ENCODE data around the gene SYAP1. TPM values are rescaled to one million over a fixed set of nuclear protein-coding genes. Genes with fewer than 3 reads are reported as not detected.

Gene SYAP1
- total and polyA plus RNA-seq, 9 of the 15 experiments (the other 6 are each of a cell fraction or from before 2014, with no cell fraction given), result 5.7 to 35.3 (median 27.6) TPM

DNA sequence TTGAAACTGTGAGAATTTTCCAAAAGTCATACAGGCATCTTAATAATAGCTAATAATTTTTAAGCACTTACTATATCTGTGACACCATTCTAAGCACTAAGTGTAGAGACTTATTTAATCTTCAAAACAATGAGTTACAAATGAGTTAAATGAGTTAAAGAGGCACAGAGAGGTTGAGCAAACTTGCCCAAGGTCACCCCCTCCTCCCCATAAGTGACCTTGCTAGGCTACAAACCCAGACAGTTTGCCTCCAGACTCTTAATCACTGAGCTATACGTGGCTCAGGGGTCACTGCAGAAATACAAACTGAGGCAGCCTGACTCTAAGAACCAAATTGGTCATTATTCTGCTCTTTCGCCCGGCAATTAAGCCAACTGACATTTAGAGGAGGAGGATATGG lies 22.5 kb upstream of the SYAP1 start:
- Histone ChIP-seq H3K4me1 (replicated peaks in 1 of 2; ENCODE audit: control insufficient read depth in 2 of 2, insufficient read depth in 2 of 2, low read length in 2 of 2) (no peaks in the 10 kb centered on the region), H3K4me2 (ENCODE audit: insufficient read depth, low read length) (no peak overlapping the region), H3K9ac (ENCODE audit: insufficient read depth in 1 of 2, low read depth in 2 of 2, low read length in 2 of 2) (no peak overlapping the region), H3K79me2 (ENCODE audit: control insufficient read depth, insufficient read depth, low read length) (no peaks in the 10 kb centered on the region), H2AFZ (ENCODE audit: low read depth, low read length) (no peak overlapping the region), H3K9me1 (ENCODE audit: control insufficient read depth, insufficient read depth, low read length) (no peaks in the 10 kb centered on the region), H3K9me3 (replicated peaks; ENCODE audit: control insufficient read depth, insufficient read depth, low read depth, low read length) (no peaks in the 10 kb centered on the region), H4K20me1 (replicated peaks; ENCODE audit: control insufficient read depth, insufficient read depth, low read length) (no peaks in the 10 kb centered on the region), H3K27ac (ENCODE audit: extremely low read depth, low read depth, low read length) (no peak overlapping the region), H3K36me3 (ENCODE audit: control insufficient read depth, insufficient read depth, low read length) (peaks cover 47% of the 10 kb centered on the region; the same call in 2 of the 3 replicates), H3K27me3 (ENCODE audit: control insufficient read depth in 2 of 2, insufficient read depth in 2 of 2, low read length in 2 of 2) (no peaks in the 10 kb centered on the region), H3K4me3 (no peak overlapping the region)
- TF ChIP-seq KLF1 (tag; IDR thresholded peaks at IDR 0.05) (no peak), TCF7L2 (IDR thresholded peaks at IDR 0.05; ENCODE audit: low read depth, low read length) (no peak), ZFP30 (CRISPR knock-in tag; IDR thresholded peaks at IDR 0.05; ENCODE audit: borderline replicate concordance) (no peak)
- 29% methylated on average over 1 of the region's 3 CpGs for WGBS (ENCODE audit: insufficient coverage, low coverage, missing lambda C conversion rate)
- BruUV-seq (replicated peaks), result no TSS peak
- FAIRE-seq (no peak), ATAC-seq (no peak), DNase-seq (ENCODE audit: extremely low read depth in 1 of 4, low spot score in 3 of 4) (no peak)
- in situ Hi-C loops (cut with MboI) (loop anchor here (25.0 kb wide), 1 partner anchor 260 kb away; no protein-coding TSS in a partner anchor), intact Hi-C loops (cut with micrococcal nuclease) (loop anchor here (5.0 kb wide), 1 partner anchor 260 kb away; no protein-coding TSS in a partner anchor)
- POLR2A ChIA-PET, result interaction anchor here (0.6 kb wide), 1 partner anchor 27 kb away, joined by 3 read pairs; no protein-coding TSS in a partner anchor
- CTCF ChIA-PET (ENCODE audit: low intra/inter-chr PET ratio), result interaction anchor here (0.6 kb wide), 1 partner anchor 59 kb away, joined by 4 read pairs; no protein-coding TSS in a partner anchor

DNA sequence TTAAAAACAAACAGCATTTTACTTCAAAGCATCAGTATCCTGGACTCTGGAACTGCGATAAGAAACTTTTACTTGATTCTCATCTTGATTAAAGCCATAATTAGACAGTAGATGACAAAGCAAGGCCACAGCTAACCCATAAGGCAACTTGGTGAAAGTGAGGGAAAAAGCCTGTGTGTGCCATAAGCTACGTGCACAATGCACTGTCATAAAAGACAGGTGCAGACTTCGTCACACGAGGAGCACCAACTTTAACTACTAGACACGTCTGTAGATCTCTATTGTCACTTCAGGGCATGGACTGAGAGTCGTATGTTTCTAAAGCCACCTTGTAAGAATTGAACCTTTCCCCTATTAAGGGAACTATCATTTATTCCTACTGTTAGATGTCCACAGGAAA lies 20.0 kb upstream of the SYAP1 start:
- no TSS peak for BruUV-seq (replicated peaks)
- Histone ChIP-seq H2AFZ (ENCODE audit: low read depth, low read length) (no peak overlapping the region), H3K4me1 (replicated peaks in 1 of 2; ENCODE audit: control insufficient read depth in 2 of 2, insufficient read depth in 2 of 2, low read length in 2 of 2) (no peaks in the 10 kb centered on the region), H3K9ac (ENCODE audit: insufficient read depth in 1 of 2, low read depth in 2 of 2, low read length in 2 of 2) (no peak overlapping the region), H3K4me2 (ENCODE audit: insufficient read depth, low read length) (no peak overlapping the region), H3K79me2 (ENCODE audit: control insufficient read depth, insufficient read depth, low read length) (no peaks in the 10 kb centered on the region), H3K27ac (ENCODE audit: extremely low read depth, low read depth, low read length) (no peak overlapping the region), H3K9me1 (ENCODE audit: control insufficient read depth, insufficient read depth, low read length) (no peaks in the 10 kb centered on the region), H3K4me3 (no peak overlapping the region), H3K36me3 (ENCODE audit: control insufficient read depth, insufficient read depth, low read length) (peaks cover 38% of the 10 kb centered on the region; the same call in 2 of the 3 replicates), H4K20me1 (replicated peaks; ENCODE audit: control insufficient read depth, insufficient read depth, low read length) (no peaks in the 10 kb centered on the region), H3K9me3 (replicated peaks; ENCODE audit: control insufficient read depth, insufficient read depth, low read depth, low read length) (no peaks in the 10 kb centered on the region), H3K27me3 (ENCODE audit: control insufficient read depth in 2 of 2, insufficient read depth in 2 of 2, low read length in 2 of 2) (no peaks in the 10 kb centered on the region)
- FAIRE-seq (no peak), ATAC-seq (no peak), DNase-seq (ENCODE audit: extremely low read depth in 1 of 4, low spot score in 3 of 4) (no peak)
- WGBS (ENCODE audit: insufficient coverage, low coverage, missing lambda C conversion rate), result 83% methylated on average over 5 of the region's 6 CpGs
- intact Hi-C loops (cut with micrococcal nuclease) (loop anchor here (5.0 kb wide), 1 partner anchor 262 kb away; no protein-coding TSS in a partner anchor), in situ Hi-C loops (cut with MboI) (loop anchor here (25.0 kb wide), 1 partner anchor 262 kb away; no protein-coding TSS in a partner anchor)
- ChIA-PET CTCF (ENCODE audit: low intra/inter-chr PET ratio) (no interaction called here), POLR2A (interaction anchor here (1.6 kb wide), 1 partner anchor 13 kb away, joined by 6 read pairs; the partner anchor contains the start of gene CTPS2)
- TF ChIP-seq, protein P1, sequence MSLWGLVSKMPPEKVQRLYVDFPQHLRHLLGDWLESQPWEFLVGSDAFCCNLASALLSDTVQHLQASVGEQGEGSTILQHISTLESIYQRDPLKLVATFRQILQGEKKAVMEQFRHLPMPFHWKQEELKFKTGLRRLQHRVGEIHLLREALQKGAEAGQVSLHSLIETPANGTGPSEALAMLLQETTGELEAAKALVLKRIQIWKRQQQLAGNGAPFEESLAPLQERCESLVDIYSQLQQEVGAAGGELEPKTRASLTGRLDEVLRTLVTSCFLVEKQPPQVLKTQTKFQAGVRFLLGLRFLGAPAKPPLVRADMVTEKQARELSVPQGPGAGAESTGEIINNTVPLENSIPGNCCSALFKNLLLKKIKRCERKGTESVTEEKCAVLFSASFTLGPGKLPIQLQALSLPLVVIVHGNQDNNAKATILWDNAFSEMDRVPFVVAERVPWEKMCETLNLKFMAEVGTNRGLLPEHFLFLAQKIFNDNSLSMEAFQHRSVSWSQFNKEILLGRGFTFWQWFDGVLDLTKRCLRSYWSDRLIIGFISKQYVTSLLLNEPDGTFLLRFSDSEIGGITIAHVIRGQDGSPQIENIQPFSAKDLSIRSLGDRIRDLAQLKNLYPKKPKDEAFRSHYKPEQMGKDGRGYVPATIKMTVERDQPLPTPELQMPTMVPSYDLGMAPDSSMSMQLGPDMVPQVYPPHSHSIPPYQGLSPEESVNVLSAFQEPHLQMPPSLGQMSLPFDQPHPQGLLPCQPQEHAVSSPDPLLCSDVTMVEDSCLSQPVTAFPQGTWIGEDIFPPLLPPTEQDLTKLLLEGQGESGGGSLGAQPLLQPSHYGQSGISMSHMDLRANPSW (CRISPR knock-in tag; IDR thresholded peaks at IDR 0.05), result no peak
- no peak for TF ChIP-seq E2F3 (CRISPR knock-in tag; IDR thresholded peaks at IDR 0.05)
- no peak for TF ChIP-seq DNMT1 (IDR thresholded peaks at IDR 0.05)
- TF ChIP-seq, protein P2, sequence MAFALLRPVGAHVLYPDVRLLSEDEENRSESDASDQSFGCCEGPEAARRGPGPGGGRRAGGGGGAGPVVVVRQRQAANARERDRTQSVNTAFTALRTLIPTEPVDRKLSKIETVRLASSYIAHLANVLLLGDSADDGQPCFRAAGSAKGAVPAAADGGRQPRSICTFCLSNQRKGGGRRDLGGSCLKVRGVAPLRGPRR (CRISPR knock-in tag; IDR thresholded peaks at IDR 0.05), result no peak
- TF ChIP-seq TAF7 (tag; IDR thresholded peaks at IDR 0.05), result no peak
- TF ChIP-seq ZNF57 (CRISPR knock-in tag; IDR thresholded peaks at IDR 0.05), result no peak
- no peak for TF ChIP-seq ZNF140 (CRISPR knock-in tag; IDR thresholded peaks at IDR 0.05)
- TF ChIP-seq, protein P3, sequence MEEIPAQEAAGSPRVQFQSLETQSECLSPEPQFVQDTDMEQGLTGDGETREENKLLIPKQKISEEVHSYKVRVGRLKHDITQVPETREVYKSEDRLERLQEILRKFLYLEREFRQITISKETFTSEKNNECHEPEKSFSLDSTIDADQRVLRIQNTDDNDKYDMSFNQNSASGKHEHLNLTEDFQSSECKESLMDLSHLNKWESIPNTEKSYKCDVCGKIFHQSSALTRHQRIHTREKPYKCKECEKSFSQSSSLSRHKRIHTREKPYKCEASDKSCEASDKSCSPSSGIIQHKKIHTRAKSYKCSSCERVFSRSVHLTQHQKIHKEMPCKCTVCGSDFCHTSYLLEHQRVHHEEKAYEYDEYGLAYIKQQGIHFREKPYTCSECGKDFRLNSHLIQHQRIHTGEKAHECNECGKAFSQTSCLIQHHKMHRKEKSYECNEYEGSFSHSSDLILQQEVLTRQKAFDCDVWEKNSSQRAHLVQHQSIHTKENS (CRISPR knock-in tag; IDR thresholded peaks at IDR 0.05), result no peak
- no peak for TF ChIP-seq ELF1 (tag; IDR thresholded peaks at IDR 0.05)

Measured in K562 (cell line).